Astrocyte of the cerebellum (primary cell): Measurements from ENCODE around the gene OVOL1.
A peak's percentile ranks its signal among the peaks of the same experiment; 100 is the strongest.

Experiments
- DNase-seq: peaks from one replicate; pipeline ENCODE4 v3.0.0-alpha.2; 2011; ENCODE audit warnings: low read depth
- H3K4me3 ChIP-seq: 2 replicates; pipeline ENCODE4 v1.5.1; 2011; ENCODE audit warnings: mild to moderate bottlenecking, low read depth, low read length, moderate library complexity
- in situ Hi-C: cut with HindIII; loops from 2 replicates; pipeline ENCODE4 v1.10.0; 2017; ENCODE audit warnings: low sequenced_read_pairs
- TF ChIP-seq, protein P1 (sequence below): IDR thresholded peaks from 2 replicates; pipeline ENCODE4 v1.5.1; 2012; ENCODE audit warnings: low read length, low read depth, moderate library complexity, mild to moderate bottlenecking; ENCODE audit errors: missing control alignments

OVOL1 gene

GRCh38 chr11:65786786-65787636 lies at the start of gene OVOL1:
OVOL1 (plus strand) TSS chr11:65787063; CDS start chr11:65787374, 311 bp downstream.
- no peak for DNase-seq
- TF ChIP-seq, protein P1, sequence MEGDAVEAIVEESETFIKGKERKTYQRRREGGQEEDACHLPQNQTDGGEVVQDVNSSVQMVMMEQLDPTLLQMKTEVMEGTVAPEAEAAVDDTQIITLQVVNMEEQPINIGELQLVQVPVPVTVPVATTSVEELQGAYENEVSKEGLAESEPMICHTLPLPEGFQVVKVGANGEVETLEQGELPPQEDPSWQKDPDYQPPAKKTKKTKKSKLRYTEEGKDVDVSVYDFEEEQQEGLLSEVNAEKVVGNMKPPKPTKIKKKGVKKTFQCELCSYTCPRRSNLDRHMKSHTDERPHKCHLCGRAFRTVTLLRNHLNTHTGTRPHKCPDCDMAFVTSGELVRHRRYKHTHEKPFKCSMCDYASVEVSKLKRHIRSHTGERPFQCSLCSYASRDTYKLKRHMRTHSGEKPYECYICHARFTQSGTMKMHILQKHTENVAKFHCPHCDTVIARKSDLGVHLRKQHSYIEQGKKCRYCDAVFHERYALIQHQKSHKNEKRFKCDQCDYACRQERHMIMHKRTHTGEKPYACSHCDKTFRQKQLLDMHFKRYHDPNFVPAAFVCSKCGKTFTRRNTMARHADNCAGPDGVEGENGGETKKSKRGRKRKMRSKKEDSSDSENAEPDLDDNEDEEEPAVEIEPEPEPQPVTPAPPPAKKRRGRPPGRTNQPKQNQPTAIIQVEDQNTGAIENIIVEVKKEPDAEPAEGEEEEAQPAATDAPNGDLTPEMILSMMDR, result no peak
- in situ Hi-C loops, result no loop called here
- H3K4me3 ChIP-seq, result no peak within 1 kb of the TSS

DNA sequence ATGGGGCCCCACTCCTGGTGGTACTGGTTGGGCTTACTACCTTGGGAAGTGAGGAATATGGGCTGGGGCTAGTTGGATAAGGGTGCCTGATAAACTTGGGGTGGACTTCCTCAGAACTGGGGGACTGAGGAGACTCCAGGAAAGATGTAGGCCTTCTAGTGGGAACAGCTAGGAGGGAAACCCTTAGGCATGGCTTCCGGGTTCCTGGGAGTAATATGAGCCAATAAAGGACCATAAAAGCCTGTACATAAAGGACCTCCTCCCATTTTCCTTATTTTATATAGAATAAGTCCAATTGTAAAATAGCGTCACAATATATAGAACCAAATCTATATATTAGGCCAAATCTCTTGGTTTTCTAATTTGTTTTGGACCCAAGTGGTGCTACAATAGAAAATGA lies 47.8 kb upstream of the OVOL1 start:
- TF ChIP-seq, protein P1, result no peak
- in situ Hi-C loops, result no loop called here
- no peak for DNase-seq
- no peak overlapping the region for H3K4me3 ChIP-seq

DNA sequence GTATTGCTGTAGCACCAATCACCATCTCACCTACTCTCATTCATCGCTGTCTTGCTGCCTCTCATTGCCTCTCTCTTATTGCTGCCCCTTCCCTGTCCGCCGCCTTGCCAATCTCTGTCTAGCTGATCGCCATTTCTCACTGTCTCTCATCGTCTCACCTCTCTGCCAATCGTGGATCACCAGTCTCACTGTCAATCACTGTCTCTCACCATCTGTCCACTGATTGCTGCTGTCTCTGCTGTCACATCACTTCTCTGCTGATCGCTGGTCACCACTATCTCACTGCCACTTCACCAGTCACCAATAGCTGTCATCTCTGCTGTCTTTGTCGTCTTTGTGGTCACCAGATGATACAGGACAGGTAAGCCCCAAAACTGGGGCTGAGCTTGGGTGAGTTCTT lies 45.7 kb upstream of the OVOL1 start:
- in situ Hi-C loops, result no loop called here
- no peak overlapping the region for H3K4me3 ChIP-seq
- TF ChIP-seq, protein P1, result no peak
- DNase-seq, result no peak

- in situ Hi-C loops, result no loop called here
Measured at GRCh38 chr11:65742353-65742752, 44.5 kb upstream of the OVOL1 start.

GRCh38 chr11:65743681-65744025 lies 43.2 kb upstream of the OVOL1 start:
- DNase-seq, result no peak
- in situ Hi-C loops, result no loop called here
- TF ChIP-seq, protein P1, result no peak
- H3K4me3 ChIP-seq, result no peak overlapping the region

More at GRCh38 chr11:65742353-65742752, 44.5 kb upstream of the OVOL1 start:
- TF ChIP-seq, protein P1, result no peak
- DNase-seq, result no peak
- no peak overlapping the region for H3K4me3 ChIP-seq

DNA sequence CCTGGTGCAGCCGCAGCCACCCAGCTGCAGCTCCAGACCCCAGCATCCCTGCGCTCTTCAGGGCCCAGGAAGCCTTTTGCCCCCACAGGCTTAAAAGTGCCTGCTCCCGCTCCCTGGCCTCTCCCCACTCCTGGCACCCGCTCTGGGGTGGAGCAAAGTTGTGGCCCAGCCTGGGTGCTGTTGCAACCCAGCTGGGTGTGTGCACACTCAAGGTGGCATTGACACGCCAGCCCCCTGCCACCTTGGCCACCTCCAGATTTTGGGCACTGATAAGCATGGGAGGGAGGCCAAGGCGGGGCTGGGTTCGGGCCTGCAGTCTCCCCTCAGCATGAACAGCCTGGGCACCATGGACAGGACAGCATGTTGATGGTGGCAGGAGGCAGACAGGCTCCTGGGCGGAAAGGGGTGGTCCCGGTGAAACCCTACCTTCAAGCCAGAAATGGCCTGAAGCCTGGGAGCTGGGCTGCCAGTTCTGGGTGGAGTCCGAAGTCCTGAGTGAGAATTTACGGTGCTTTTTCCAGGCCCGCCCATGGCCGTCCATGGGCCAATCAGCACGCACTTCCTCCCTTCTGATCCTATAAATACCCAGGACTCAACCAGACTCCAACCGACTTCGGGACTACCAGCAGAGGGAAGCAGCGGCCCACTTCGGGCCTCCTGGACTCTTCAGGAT lies 42.7 kb upstream of the OVOL1 start:
- in situ Hi-C loops, result no loop called here
- TF ChIP-seq, protein P1, result peak; percentile 28
- DNase-seq, result no peak
- no peak overlapping the region for H3K4me3 ChIP-seq
